ENCODE data around the gene CTNNA3.

Gene CTNNA3

GRCh38 chr10:65952086-65952485 lies 1743.9 kb downstream of the CTNNA3 start:
- DNase-seq = no peak

DNA sequence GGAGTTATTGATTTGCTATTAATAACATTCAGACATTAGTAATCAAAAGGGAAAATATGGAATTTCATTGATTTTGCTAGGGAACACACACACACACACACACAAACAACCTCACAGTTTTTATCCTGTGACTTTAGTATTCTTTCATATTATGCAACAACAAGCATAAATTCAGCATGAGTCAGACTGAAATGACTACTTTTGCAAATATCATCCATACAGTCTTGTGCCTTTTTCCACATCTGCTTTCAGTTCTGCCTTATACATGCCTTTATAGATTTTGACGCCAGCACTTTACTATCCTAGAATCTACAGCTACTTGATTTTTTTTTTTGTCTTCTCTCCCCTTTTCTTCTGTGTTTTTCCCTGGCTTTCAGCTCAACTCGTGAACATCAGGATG lies 1745.9 kb downstream of the CTNNA3 start:
- DNase-seq = no peak

DNA sequence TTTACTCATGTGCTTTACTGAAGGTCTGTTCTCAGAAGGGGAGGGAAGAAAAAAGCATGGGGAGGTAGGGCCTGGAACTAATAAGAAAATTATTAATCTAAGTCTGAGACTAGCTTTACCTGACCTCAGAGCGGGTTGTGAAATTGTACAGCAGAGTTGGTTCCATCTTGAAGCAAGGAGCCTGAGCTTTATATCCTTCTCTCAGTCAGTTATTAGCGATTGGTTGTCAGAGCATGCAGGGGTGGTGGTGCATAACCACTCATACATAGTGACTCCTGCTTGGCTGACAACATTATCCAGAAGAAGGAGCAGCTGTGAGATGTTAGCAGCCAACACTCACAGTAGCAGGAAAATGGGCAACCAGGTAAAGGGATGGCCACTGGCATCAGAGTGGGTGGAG lies 1746.5 kb downstream of the CTNNA3 start:
- DNase-seq = no peak

- no peak for DNase-seq
Observed at GRCh38 chr10:65945061-65945460, 1750.9 kb downstream of the CTNNA3 start.

DNA sequence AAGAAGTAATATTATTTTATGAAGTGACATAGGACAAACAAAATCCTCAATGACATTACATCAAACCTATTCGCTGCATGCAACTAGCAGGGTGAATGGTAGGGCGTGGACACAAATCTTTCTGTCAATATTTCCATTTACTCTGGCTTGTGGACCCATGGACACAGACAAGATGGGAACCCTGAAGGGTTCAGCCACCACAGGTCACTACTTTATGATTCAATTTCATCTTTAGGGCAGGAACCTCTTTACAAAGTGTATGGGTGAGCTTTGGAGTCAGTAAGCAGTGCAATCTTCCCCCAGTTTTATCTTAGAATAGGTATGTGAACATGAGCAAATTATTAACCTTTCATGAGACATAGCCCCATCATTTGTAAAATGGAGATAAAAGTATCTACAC lies 1752.5 kb downstream of the CTNNA3 start:
- no peak for DNase-seq

DNA sequence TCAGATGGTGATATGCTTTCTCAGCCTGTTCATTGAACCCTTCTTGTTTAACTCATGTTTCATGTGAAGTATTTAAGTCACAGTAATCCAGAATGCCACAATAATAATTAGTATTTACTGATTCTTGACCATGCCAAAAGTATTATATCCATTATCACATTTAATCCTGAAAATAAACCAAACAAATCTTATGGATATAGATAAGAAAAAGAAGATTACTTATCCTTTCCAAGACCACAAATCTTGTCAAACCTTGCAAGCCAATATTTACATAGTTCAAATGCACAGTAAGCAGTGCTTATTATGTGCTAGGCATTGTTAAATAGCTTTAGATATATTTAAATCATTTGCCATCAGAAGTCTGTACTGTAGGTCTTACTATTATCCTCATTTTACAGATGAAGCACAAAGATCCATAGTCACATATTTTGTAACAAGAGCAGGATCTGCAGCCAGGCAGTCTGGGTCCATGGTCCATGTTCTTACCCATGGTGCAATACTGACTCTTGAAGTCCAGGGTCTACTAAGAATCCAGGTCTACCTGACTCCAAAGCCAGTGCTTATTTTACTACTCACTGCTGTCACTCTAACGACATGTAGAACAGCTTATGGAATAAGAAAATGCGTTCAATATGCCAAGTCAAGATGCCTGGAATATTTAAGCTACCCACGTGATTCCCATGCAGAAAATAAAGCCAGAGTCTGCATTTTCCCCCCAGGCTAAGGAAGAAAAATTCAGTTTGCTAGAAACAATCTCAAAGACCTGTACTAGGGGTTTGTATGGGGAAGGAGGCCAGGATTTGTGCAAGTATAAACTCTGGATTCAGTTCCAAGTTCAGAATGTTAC lies 1755.0 kb downstream of the CTNNA3 start:
- no peak for DNase-seq

DNA sequence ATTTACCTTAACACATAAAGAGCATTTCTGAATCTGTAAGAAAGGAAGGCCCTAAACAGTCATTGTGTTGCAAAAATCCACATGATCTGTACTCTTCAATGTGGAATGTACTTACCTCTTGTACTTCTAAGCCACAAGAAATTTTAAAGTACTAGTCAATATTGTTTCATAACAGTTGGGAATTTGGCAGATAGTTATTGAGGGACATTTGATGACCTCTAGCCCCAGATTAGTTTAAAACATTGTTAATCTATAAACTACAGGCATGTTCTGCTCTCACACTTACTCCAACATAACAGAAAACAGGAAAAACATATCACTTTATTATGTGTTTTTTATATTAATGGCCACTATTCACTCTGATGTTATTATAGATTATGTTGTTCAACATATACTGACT lies 1755.9 kb downstream of the CTNNA3 start:
- no peak for DNase-seq

DNA sequence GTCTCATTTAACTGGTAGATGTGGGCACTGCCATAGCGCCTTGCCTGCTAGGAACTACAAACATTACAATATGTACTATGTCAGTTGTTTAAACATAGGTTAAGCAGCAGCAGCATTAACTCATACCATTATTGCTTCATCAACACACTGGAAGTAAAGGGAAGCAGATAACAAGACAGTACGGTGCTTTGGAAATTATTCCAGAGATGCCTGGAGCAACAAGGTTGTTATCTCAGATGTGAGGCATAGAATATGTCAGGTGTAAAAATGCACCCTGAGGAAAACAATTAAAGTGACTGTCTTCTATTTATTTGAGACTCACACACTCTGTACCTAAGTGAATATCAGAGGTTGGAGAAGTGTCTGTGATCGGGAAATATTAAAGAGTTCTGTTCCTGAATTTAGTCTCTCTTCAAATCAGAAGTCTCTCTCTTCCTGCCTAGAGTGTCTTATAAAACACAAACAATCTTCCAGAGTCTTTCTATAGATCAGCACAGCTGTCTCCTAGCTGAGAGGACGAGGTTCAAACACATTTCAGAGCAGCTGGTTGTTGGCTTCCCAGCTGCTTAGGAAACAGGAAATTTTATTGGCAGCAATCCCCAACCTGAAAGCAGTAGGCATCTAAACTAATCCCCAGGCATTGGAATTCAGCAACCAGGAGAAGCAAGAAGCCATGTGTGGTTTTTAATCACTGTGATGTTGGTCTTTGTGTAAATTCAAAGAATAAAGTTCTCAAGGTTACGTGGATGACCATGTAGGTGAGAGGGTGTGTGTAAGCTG lies 1764.5 kb downstream of the CTNNA3 start:
- DNase-seq = no peak

DNA sequence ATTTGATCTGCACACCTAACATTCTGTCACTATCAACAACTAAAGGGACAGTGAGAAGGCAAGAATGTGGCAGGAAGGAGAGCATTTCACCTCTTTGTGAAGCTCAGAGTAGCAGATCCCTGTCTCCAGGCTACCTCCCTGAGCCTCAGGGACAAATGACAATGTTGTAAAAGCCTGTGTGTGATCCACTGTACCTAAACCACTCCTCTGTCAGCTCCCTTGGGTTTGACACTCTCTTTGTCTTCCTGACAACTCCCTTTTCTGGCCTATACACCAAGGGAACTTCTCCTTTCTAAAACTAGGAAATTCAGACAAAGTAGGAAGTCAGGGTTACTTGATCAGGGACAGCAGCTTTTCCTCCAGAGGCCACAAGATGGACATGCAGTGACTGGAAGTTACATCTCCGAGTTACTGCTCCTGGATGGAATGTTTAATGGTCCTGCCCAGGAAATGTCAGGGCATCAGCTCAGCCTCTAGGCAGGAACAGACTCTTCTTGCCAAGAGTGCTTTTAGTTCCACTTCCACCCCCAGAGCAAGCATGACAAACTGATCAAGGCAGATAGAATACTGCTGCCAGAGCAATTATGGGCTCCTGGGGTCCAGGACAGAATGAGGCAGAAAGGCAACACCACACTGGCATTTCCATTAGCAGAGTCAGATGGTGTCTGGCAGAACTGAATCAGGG lies 1784.7 kb downstream of the CTNNA3 start:
- DNase-seq = no peak

DNA sequence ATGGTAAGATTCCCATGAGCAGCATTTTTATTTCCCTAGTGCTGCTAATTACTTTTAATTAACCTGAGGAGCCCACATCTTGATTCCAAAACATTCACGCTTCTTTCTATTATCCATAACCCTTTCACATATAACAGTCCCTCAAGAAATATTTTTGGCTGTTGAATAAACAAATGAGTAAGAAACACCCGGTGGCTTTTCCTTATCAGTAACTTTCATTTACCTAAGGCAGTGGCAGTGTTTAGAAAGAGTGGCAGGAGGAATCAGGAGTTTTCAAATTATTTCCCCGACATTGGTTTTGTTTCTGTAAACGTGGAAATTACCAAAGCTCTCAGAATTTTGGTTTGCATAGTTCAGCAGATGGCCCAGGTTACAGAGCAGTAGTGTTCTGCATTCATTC lies 1785.8 kb downstream of the CTNNA3 start:
- no peak for DNase-seq

DNA sequence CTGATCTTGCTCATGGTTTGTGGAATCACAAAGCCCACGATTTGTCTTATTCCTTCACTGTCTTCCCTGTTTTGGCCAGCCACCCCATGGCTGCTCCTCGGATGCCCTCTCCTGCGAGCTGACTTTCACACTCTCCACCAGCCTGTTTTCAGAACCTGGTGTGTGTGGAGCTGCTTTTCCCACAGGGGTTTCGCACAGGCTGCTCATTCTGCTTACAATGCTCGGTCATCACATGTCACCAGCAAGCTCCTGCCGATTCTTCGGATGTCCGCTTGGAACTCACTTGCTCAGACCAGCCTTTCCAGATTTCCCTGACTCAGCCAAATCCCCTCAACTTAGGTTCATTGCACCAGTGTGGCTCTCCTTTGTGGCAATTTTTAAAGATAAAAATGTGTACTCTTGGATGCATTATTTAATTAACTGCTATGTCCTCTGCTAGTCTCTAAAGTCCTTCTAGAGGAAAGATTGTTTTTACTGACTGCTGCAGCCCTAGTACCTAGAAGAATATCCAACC lies 1788.7 kb downstream of the CTNNA3 start:
- no peak for DNase-seq

DNA sequence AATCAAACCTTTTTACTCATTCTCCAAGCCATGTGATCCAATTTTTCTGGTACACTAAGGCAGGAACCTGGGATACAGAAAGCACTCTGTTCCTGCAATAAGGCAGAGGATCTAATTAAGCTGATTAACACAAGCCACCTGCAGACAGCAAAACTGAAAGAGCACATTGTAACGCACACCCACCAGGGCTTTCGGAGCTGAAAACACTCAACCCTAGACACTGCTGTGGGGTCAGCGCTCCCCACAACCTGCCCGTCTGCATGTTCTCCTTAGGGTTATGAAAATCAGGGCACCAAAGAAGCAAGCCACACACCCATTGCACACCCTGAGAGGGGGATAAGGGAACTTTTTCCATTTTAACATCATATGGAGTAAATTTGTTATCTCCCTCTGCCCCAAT lies 1792.4 kb downstream of the CTNNA3 start:
- no peak for DNase-seq

DNA sequence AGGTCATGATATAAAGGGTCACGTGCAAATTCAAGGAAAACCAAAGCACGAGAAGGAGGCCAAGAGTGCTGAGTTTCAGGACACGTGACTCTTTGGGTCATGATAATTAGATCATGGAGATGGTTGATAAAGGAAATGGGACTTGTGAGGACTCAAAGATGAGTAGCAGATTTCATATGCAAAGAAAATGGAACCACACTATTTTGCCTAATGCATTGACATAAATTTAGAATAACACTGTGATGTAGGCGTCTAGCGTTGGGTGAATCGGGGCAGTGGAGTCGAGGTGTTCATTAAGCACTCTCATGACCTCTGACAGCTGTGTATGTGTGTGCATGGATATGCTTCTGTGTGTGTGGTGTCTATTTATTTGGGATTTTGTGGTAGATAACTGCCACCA lies 1795.7 kb downstream of the CTNNA3 start:
- no peak for DNase-seq

DNA sequence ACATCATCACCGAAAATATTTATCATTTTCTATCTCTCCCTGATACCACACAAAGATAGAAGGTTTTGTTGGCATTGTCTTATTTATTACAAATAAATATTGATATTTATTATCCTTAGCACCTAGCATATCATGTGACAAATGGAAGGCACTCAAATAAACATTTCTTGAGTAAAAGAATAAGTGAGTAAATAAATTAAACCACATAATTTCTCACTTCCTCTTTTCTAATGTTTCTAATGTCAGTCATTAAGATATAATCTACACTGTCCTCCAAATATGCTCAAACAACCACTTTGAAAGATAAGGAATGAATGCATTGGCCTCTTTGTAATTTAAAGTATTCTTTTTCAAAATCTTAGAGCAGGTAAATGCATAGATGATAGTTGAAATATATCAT lies 1797.9 kb downstream of the CTNNA3 start:
- DNase-seq = no peak

- no peak for DNase-seq
Observed at GRCh38 chr10:65894961-65895360, 1801.0 kb downstream of the CTNNA3 start.

- DNase-seq = no peak
Observed at GRCh38 chr10:65894379-65894778, 1801.6 kb downstream of the CTNNA3 start.

DNA sequence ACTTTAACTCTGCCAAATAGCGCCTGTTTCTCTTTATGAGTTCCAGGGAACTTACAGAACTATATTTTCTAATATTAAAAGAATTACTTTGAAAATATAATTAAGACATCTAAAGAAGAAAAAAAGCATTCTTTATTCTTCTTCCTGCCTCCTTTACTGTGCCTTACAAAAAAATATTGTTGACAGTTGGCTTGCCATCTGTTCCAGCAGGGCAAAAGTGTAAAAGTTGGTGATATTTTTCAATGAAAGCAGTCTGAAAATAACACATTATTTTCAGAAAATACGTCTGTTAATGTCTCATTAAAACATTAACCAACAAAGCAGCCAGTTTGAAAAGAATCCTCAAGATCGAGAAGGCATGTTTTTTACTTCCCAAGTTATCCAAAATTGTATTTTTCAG lies 1802.3 kb downstream of the CTNNA3 start:
- DNase-seq = no peak

- no peak for DNase-seq
Observed at GRCh38 chr10:65892284-65892683, 1803.7 kb downstream of the CTNNA3 start.

- no peak for DNase-seq
Observed at GRCh38 chr10:65891073-65891981, 1804.7 kb downstream of the CTNNA3 start.

DNA sequence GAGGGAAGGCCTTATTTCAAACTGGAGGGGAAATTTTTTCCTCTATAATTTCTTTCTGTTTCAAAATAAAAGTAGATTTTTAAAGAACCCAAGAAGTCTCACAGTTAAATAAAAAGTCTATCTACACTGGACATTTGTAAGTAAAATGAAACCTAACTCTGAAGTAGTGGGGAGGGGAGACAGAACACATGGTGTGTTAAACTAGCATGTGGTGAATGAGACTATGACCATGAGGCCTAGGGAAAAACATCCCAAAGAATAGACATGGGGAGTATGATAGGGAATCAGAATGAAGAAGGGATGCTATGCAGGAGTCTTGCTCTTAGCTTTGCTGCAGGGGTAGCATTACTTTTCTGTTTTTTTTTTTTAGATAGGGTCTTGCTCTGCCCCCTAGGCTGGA lies 1831.5 kb downstream of the CTNNA3 start:
- no peak for DNase-seq

- DNase-seq = no peak
Observed at GRCh38 chr10:65864036-65864435, 1832.0 kb downstream of the CTNNA3 start.

All from NCI-H1105 (cell line).